GM23248 (cell line): ENCODE results near the gene RAD51AP2. TPM values are rescaled to one million over a fixed set of nuclear protein-coding genes. Genes with fewer than 3 reads are reported as not detected.
A peak's percentile ranks its signal among the peaks of the same experiment; 100 is the strongest.

Experiments used
- DNase-seq: peaks from one replicate; pipeline ENCODE4 v3.0.0-alpha.2; 2015
- H2AFZ ChIP-seq: fragments of 200-600 bp; sonication (generic); 2 replicates; pipeline ENCODE4 v1.6.1; 2016; ENCODE audit warnings: antibody characterized with exemption
- H3F3A ChIP-seq: fragments of 200-600 bp; sonication (generic); 2 replicates; pipeline ENCODE4 v1.6.1; 2016; ENCODE audit warnings: mild to moderate bottlenecking, antibody characterized with exemption, mixed run types; ENCODE audit not compliant: insufficient read depth
- H3K27ac ChIP-seq: fragments of 200-600 bp; sonication (generic); 2 replicates; pipeline ENCODE4 v1.5.1; 2016; ENCODE audit warnings: mild to moderate bottlenecking
- H3K27me3 ChIP-seq: fragments of 200-600 bp; sonication (generic); replicated peaks from 2 replicates; pipeline ENCODE4 v1.6.1; 2016; ENCODE audit warnings: mild to moderate bottlenecking; ENCODE audit not compliant: insufficient read depth
- H3K36me3 ChIP-seq: fragments of 200-600 bp; sonication (generic); 2 replicates; pipeline ENCODE4 v1.6.1; 2016; ENCODE audit warnings: low read depth, mild to moderate bottlenecking
- H3K4me1 ChIP-seq: fragments of 200-600 bp; sonication (generic); 2 replicates; pipeline ENCODE4 v1.6.1; 2016; ENCODE audit warnings: mild to moderate bottlenecking; ENCODE audit not compliant: insufficient read depth
- H3K4me2 ChIP-seq: fragments of 200-600 bp; sonication (generic); one replicate; pipeline ENCODE4 v1.6.1; 2016; ENCODE audit warnings: mild to moderate bottlenecking; ENCODE audit not compliant: unreplicated experiment
- H3K4me3 ChIP-seq: fragments of 200-600 bp; sonication (generic); 2 replicates; pipeline ENCODE4 v1.5.1; 2016; ENCODE audit warnings: mild to moderate bottlenecking
- H3K79me2 ChIP-seq: fragments of 200-600 bp; sonication (generic); 2 replicates; pipeline ENCODE4 v1.6.1; 2016; ENCODE audit warnings: mild to moderate bottlenecking; ENCODE audit not compliant: insufficient read depth
- H3K9ac ChIP-seq: fragments of 200-600 bp; sonication (generic); 2 replicates; pipeline ENCODE4 v1.6.1; 2016; ENCODE audit warnings: mild to moderate bottlenecking
- H3K9me2 ChIP-seq: fragments of 200-600 bp; sonication (generic); 2 replicates; pipeline ENCODE4 v1.6.1; 2016; ENCODE audit warnings: mixed run types, mild to moderate bottlenecking, moderate library complexity; ENCODE audit not compliant: insufficient read depth
- H3K9me3 ChIP-seq: fragments of 200-600 bp; sonication (generic); one replicate; pipeline ENCODE4 v1.6.1; 2017; ENCODE audit warnings: low read depth
- H4K20me1 ChIP-seq: fragments of 200-600 bp; sonication (generic); 2 replicates; pipeline ENCODE4 v1.6.0; 2016; ENCODE audit not compliant: insufficient read depth
- EZH2 ChIP-seq: fragments of 200-600 bp; sonication (generic); IDR thresholded peaks from 2 replicates; pipeline ENCODE4 v1.6.1; 2018; ENCODE audit warnings: antibody characterized with exemption, mild to moderate bottlenecking; ENCODE audit not compliant: insufficient read depth, poor library complexity, severe bottlenecking
- EZH2phosphoT487 ChIP-seq: fragments of 200-600 bp; sonication (generic); IDR thresholded peaks from 2 replicates; pipeline ENCODE4 v1.6.1; 2018; ENCODE audit warnings: antibody characterized with exemption, moderate library complexity, mild to moderate bottlenecking, low read depth; ENCODE audit not compliant: insufficient read depth
- WGBS, 2 experiments: methylation state at CpG; one replicate each; pipeline ENCODE4 v1.1.6; 2015 to 2017; ENCODE audit warnings: low lambda C conversion rate in 2 of 2, low coverage in 1 of 2; ENCODE audit errors: missing lambda C conversion rate in 2 of 2; 5-methylcytosine and 5-hydroxymethylcytosine counted together
- in situ Hi-C: fragments of 300-500 bp; cut with MboI; formaldehyde crosslinking; loops from 2 replicates; pipeline ENCODE4 v1.15.0; 2020
- polyA plus RNA-seq: library from polyadenylated mRNA; unstranded; fragments of >200 nt; fragmentation: Nextera tagmentation; extraction: Ambion mirVana; gene quantifications from 2 replicates; pipeline ENCODE4 v1.2.1, GENCODE V29; 2016
- total RNA-seq: library from RNA; depleted of rRNA; stranded (reverse); fragments of >200 nt; shearing (Covaris generic); gene quantifications from 2 replicates; pipeline ENCODE4 v1.2.3, GENCODE V29; 2014

The RAD51AP2 gene
- total and polyA plus RNA-seq, 2 experiments from 2014 or later = not detected

GRCh38 chr2:17482651-17483050 is 35.6 kb downstream of the RAD51AP2 start:
- TF ChIP-seq EZH2phosphoT487 (no peak), EZH2 (no peak)
- H3K4me1 ChIP-seq = no peaks in the 10 kb centered on the region
- H4K20me1 ChIP-seq = no peaks in the 10 kb centered on the region
- no peak overlapping the region for H2AFZ ChIP-seq
- no peak for DNase-seq
- H3K9ac ChIP-seq = no peak overlapping the region
- no peaks in the 10 kb centered on the region for H3K79me2 ChIP-seq
- H3K27me3 ChIP-seq = no peaks in the 10 kb centered on the region
- H3K36me3 ChIP-seq = no peaks in the 10 kb centered on the region
- no peak overlapping the region for H3K4me2 ChIP-seq
- no peak overlapping the region for H3K27ac ChIP-seq
- no peaks in the 10 kb centered on the region for H3F3A ChIP-seq
- no peak overlapping the region for H3K4me3 ChIP-seq
- in situ Hi-C loops = no loop called here
- no peaks in the 10 kb centered on the region for H3K9me2 ChIP-seq
- WGBS, 2 experiments = 76 to 80% methylated on average over 2 of the region's 2 CpGs
- H3K9me3 ChIP-seq = no peaks in the 10 kb centered on the region

- H3K9me2 ChIP-seq = no peaks in the 10 kb centered on the region
- no peaks in the 10 kb centered on the region for H3K36me3 ChIP-seq
- no peaks in the 10 kb centered on the region for H4K20me1 ChIP-seq
- H3K4me1 ChIP-seq = no peaks in the 10 kb centered on the region
- no peak overlapping the region for H3K4me3 ChIP-seq
- WGBS, 2 experiments = 72 to 84% methylated on average over 2 of the region's 2 CpGs
- H3K27ac ChIP-seq = no peak overlapping the region
- H3K27me3 ChIP-seq = no peaks in the 10 kb centered on the region
- TF ChIP-seq EZH2 = no peak
- no peak for TF ChIP-seq EZH2phosphoT487
- in situ Hi-C loops = no loop called here
- H3K4me2 ChIP-seq = no peak overlapping the region
- H3F3A ChIP-seq = no peaks in the 10 kb centered on the region
- no peak overlapping the region for H3K9ac ChIP-seq
- H3K9me3 ChIP-seq = no peaks in the 10 kb centered on the region
- peak; percentile 59 for DNase-seq
- no peak overlapping the region for H2AFZ ChIP-seq
- H3K79me2 ChIP-seq = no peaks in the 10 kb centered on the region
Observed at GRCh38 chr2:17479875-17480274, 38.4 kb downstream of the RAD51AP2 start.

- no peaks in the 10 kb centered on the region for H3K27me3 ChIP-seq
- H4K20me1 ChIP-seq = no peaks in the 10 kb centered on the region
- no peak overlapping the region for H3K9ac ChIP-seq
- H3K9me3 ChIP-seq = no peaks in the 10 kb centered on the region
- TF ChIP-seq EZH2 = no peak
- no peak for TF ChIP-seq EZH2phosphoT487
- H3K4me2 ChIP-seq = no peak overlapping the region
- H3K36me3 ChIP-seq = no peaks in the 10 kb centered on the region
- no peaks in the 10 kb centered on the region for H3F3A ChIP-seq
- H2AFZ ChIP-seq = no peak overlapping the region
- no peak overlapping the region for H3K27ac ChIP-seq
- H3K4me3 ChIP-seq = no peak overlapping the region
- 42 to 54% methylated on average over 2 of the region's 2 CpGs for WGBS, 2 experiments
- H3K79me2 ChIP-seq = no peaks in the 10 kb centered on the region
- in situ Hi-C loops = no loop called here
- no peak for DNase-seq
- H3K4me1 ChIP-seq = no peaks in the 10 kb centered on the region
- H3K9me2 ChIP-seq = no peaks in the 10 kb centered on the region
Observed at GRCh38 chr2:17476830-17477229, 41.4 kb downstream of the RAD51AP2 start.

GRCh38 chr2:17476064-17476463 is 42.2 kb downstream of the RAD51AP2 start:
- H3K79me2 ChIP-seq = no peaks in the 10 kb centered on the region
- H3K9me2 ChIP-seq = no peaks in the 10 kb centered on the region
- H3K27me3 ChIP-seq = no peaks in the 10 kb centered on the region
- H3K27ac ChIP-seq = no peak overlapping the region
- H3K36me3 ChIP-seq = no peaks in the 10 kb centered on the region
- H4K20me1 ChIP-seq = no peaks in the 10 kb centered on the region
- H3K9ac ChIP-seq = no peak overlapping the region
- TF ChIP-seq EZH2 (no peak), EZH2phosphoT487 (no peak)
- no peak overlapping the region for H2AFZ ChIP-seq
- no peak for DNase-seq
- no peaks in the 10 kb centered on the region for H3K9me3 ChIP-seq
- 0 out of 2 replicates have a peak, but pooled peaks cover 5% of the 10 kb centered on the region for H3K4me1 ChIP-seq
- WGBS, 2 experiments = 61 to 70% methylated on average over 2 of the region's 2 CpGs
- no peaks in the 10 kb centered on the region for H3F3A ChIP-seq
- H3K4me3 ChIP-seq = no peak overlapping the region
- in situ Hi-C loops = no loop called here
- H3K4me2 ChIP-seq = no peak overlapping the region

GRCh38 chr2:17475286-17475685 is 43.0 kb downstream of the RAD51AP2 start:
- Histone ChIP-seq H4K20me1 (no peaks in the 10 kb centered on the region), H3K4me1 (0 out of 2 replicates have a peak, but pooled peaks cover 5% of the 10 kb centered on the region), H3F3A (no peaks in the 10 kb centered on the region), H3K9me2 (no peaks in the 10 kb centered on the region), H3K4me3 (no peak overlapping the region), H2AFZ (no peak overlapping the region), H3K9me3 (no peaks in the 10 kb centered on the region), H3K4me2 (no peak overlapping the region), H3K9ac (no peak overlapping the region), H3K79me2 (no peaks in the 10 kb centered on the region), H3K36me3 (no peaks in the 10 kb centered on the region), H3K27me3 (no peaks in the 10 kb centered on the region), H3K27ac (no peak overlapping the region)
- TF ChIP-seq EZH2phosphoT487 (no peak), EZH2 (no peak)
- DNase-seq = peak; percentile 29
- 11 to 26% methylated on average over 1 of the region's 1 CpG for WGBS, 2 experiments
- in situ Hi-C loops = no loop called here
